ENCODE measurements around the gene INO80C. TPM values are rescaled to one million over a fixed set of nuclear protein-coding genes. Genes with fewer than 3 reads are reported as not detected.

Gene INO80C
- total and polyA plus RNA-seq, 2 donors from 2014 or later, result 20.9 to 38.2 TPM

DNA sequence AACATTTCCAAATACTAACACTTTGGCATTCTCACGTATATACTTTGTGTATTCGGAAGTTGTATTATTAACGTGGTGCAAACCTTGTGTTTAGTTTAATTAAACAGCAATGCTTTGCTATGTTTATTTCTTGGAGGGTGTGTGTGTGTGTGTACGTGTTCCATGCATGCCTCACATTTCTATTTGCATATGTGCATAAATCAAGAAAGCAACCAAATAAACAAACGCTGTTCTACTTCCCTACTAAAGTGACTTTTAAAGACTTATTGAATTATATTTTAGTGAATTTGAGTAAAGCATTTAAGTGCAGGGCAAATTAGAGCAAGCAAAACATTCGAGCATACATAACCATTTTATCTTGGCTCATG, 66.4 kb downstream of the INO80C start:
- Histone ChIP-seq H3K27me3 (ENCODE audit: control insufficient read depth, insufficient read depth, low read length) (no peaks in the 10 kb centered on the region), H3K4me3 (ENCODE audit: low read length in 3 of 3) (no peak overlapping the region), H3K4me1 (ENCODE audit: control insufficient read depth in 2 of 3, insufficient read depth in 2 of 3, low read depth in 1 of 3, low read length in 3 of 3) (no peaks in the 10 kb centered on the region), H3K9ac (ENCODE audit: low read length in 3 of 3) (no peak overlapping the region), H3K27ac (ENCODE audit: low read depth in 2 of 2, low read length in 2 of 2) (no peak overlapping the region), H3K9me3 (ENCODE audit: control insufficient read depth in 2 of 3, insufficient read depth in 1 of 3, low read length in 3 of 3) (no peaks in the 10 kb centered on the region), H3K36me3 (ENCODE audit: control insufficient read depth in 2 of 3, insufficient read depth in 3 of 3, low read length in 3 of 3) (no peaks in the 10 kb centered on the region)
- FAIRE-seq, result no peak
- intact Hi-C loops (cut with DNase I), result no loop called here
- TF ChIP-seq, protein P1, sequence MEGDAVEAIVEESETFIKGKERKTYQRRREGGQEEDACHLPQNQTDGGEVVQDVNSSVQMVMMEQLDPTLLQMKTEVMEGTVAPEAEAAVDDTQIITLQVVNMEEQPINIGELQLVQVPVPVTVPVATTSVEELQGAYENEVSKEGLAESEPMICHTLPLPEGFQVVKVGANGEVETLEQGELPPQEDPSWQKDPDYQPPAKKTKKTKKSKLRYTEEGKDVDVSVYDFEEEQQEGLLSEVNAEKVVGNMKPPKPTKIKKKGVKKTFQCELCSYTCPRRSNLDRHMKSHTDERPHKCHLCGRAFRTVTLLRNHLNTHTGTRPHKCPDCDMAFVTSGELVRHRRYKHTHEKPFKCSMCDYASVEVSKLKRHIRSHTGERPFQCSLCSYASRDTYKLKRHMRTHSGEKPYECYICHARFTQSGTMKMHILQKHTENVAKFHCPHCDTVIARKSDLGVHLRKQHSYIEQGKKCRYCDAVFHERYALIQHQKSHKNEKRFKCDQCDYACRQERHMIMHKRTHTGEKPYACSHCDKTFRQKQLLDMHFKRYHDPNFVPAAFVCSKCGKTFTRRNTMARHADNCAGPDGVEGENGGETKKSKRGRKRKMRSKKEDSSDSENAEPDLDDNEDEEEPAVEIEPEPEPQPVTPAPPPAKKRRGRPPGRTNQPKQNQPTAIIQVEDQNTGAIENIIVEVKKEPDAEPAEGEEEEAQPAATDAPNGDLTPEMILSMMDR (IDR thresholded peaks at IDR 0.05; ENCODE audit: borderline replicate concordance, extremely low read depth, insufficient read depth), result no peak
- DNase-seq, result no peak

DNA sequence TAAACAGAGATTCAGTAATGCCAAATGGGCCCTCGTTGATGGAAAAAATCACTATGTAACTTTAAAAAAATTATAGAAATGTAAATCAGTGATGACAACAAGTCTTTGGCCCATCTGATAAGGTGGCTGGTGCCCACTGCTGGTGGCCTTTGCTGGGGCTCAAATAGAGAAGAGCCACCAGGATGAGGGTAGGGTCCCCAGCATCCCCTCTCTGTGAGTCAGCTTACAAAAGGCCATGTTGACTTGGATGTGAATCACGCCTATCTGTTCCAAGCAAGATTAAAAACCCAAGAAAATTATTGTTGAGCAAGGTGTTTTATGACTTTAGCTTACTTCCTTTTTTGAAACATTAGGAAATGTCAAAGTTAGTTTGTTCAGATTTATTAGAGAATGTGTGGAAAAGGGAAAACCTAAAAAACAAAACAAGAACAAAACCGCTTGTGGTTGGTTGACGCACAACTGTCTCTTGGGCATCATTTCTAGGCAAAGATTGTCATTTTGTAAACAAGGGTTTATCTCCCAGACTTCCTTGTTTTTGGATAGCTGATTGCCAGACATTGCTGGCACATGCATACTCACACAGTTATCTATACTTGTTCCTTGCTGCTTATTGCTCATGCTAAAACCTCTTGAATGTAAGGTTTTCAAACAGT, 66.9 kb downstream of the INO80C start:
- Histone ChIP-seq H3K4me3 (ENCODE audit: low read length in 3 of 3) (no peak overlapping the region), H3K27ac (ENCODE audit: low read depth in 2 of 2, low read length in 2 of 2) (no peak overlapping the region), H3K4me1 (ENCODE audit: control insufficient read depth in 2 of 3, insufficient read depth in 2 of 3, low read depth in 1 of 3, low read length in 3 of 3) (no peaks in the 10 kb centered on the region), H3K36me3 (ENCODE audit: control insufficient read depth in 2 of 3, insufficient read depth in 3 of 3, low read length in 3 of 3) (no peaks in the 10 kb centered on the region), H3K9ac (ENCODE audit: low read length in 3 of 3) (no peak overlapping the region), H3K27me3 (ENCODE audit: control insufficient read depth, insufficient read depth, low read length) (no peaks in the 10 kb centered on the region), H3K9me3 (ENCODE audit: control insufficient read depth in 2 of 3, insufficient read depth in 1 of 3, low read length in 3 of 3) (no peaks in the 10 kb centered on the region)
- DNase-seq (no peak), FAIRE-seq (no peak)
- TF ChIP-seq, protein P1 (IDR thresholded peaks at IDR 0.05; ENCODE audit: borderline replicate concordance, extremely low read depth, insufficient read depth), result no peak
- intact Hi-C loops (cut with DNase I), result no loop called here

DNA sequence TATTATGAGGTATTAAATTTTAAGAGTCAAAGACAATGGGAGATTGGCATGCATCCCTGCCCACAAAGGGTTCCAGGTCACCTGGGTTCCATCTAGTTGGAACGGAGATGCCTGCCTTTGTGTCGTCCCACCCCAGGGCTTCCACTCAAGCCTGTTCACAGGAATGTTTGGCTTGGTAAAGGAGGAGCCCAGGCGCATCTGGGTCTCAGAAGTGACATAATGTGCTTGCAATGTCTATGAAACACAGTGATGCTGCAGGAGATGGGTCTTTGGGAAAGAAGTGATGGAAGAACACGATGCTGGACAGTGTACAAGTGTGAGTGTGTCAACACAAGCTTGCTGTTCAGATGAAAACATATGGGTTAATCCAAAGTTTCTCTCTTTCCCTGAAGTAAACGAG, 71.0 kb downstream of the INO80C start:
- no peaks in the 10 kb centered on the region for H3K27me3 ChIP-seq (ENCODE audit: control insufficient read depth, insufficient read depth, low read length)
- no peaks in the 10 kb centered on the region for H3K36me3 ChIP-seq (ENCODE audit: control insufficient read depth in 2 of 3, insufficient read depth in 3 of 3, low read length in 3 of 3)
- FAIRE-seq, result no peak
- no peak overlapping the region for H3K27ac ChIP-seq (ENCODE audit: low read depth in 2 of 2, low read length in 2 of 2)
- no peaks in the 10 kb centered on the region for H3K9me3 ChIP-seq (ENCODE audit: control insufficient read depth in 2 of 3, insufficient read depth in 1 of 3, low read length in 3 of 3)
- no peak for DNase-seq
- H3K4me1 ChIP-seq (ENCODE audit: control insufficient read depth in 2 of 3, insufficient read depth in 2 of 3, low read depth in 1 of 3, low read length in 3 of 3), result no peaks in the 10 kb centered on the region
- no peak overlapping the region for H3K4me3 ChIP-seq (ENCODE audit: low read length in 3 of 3)
- intact Hi-C loops (cut with DNase I), result no loop called here
- no peak overlapping the region for H3K9ac ChIP-seq (ENCODE audit: low read length in 3 of 3)
- TF ChIP-seq, protein P1 (IDR thresholded peaks at IDR 0.05; ENCODE audit: borderline replicate concordance, extremely low read depth, insufficient read depth), result no peak

DNA sequence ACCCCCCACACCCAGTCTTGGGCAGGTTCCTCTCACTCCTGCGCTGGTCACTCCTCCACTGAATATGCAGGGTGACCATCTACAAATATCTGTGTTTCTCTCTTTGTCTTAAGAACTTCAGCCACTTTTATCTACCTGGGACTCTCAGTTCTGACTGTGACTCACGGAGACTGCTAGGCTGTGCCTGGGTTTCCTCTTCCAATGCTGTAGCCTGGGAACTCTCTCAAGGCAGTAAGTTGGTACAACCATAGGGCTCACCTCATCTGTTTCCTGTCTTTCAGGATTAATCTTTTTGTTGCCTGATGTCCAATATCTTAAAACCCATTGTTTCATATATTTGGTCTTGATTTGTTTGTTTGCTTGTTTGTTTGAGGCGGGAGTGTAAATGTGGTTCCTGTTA, 73.4 kb downstream of the INO80C start:
- intact Hi-C loops (cut with DNase I), result no loop called here
- FAIRE-seq, result no peak
- no peak overlapping the region for H3K27ac ChIP-seq (ENCODE audit: low read depth in 2 of 2, low read length in 2 of 2)
- H3K36me3 ChIP-seq (ENCODE audit: control insufficient read depth in 2 of 3, insufficient read depth in 3 of 3, low read length in 3 of 3), result no peaks in the 10 kb centered on the region
- TF ChIP-seq, protein P1 (IDR thresholded peaks at IDR 0.05; ENCODE audit: borderline replicate concordance, extremely low read depth, insufficient read depth), result no peak
- DNase-seq, result no peak
- H3K4me3 ChIP-seq (ENCODE audit: low read length in 3 of 3), result no peak overlapping the region
- no peaks in the 10 kb centered on the region for H3K27me3 ChIP-seq (ENCODE audit: control insufficient read depth, insufficient read depth, low read length)
- H3K4me1 ChIP-seq (ENCODE audit: control insufficient read depth in 2 of 3, insufficient read depth in 2 of 3, low read depth in 1 of 3, low read length in 3 of 3), result no peaks in the 10 kb centered on the region
- no peak overlapping the region for H3K9ac ChIP-seq (ENCODE audit: low read length in 3 of 3)
- H3K9me3 ChIP-seq (ENCODE audit: control insufficient read depth in 2 of 3, insufficient read depth in 1 of 3, low read length in 3 of 3), result peaks cover 0 to 3% (median 3%) of the 10 kb centered on the region in 3 donors
